ENCODE results near the gene EIF3C.
"Not testable (repeated sequence)": the region's sequence is repeated elsewhere in the genome, so short reads cannot be mapped to it uniquely, and the experiment has no call there.

The EIF3C gene

GRCh38 chr16:28741295-28741694, 30.0 kb downstream of the EIF3C start:
- H3K4me3 ChIP-seq (replicated peaks in 1 of 2; ENCODE audit: low read depth in 2 of 2, low read length in 2 of 2); DNase-seq (ENCODE audit: low read depth in 2 of 2): not testable (repeated sequence)

GRCh38 chr16:28746618-28747350, 35.5 kb downstream of the EIF3C start:
- DNase-seq (ENCODE audit: low read depth in 2 of 2); H3K4me3 ChIP-seq (replicated peaks in 1 of 2; ENCODE audit: low read depth in 2 of 2, low read length in 2 of 2): not testable (repeated sequence)

GRCh38 chr16:28749997-28750465, 38.8 kb downstream of the EIF3C start:
- H3K4me3 ChIP-seq (replicated peaks in 1 of 2; ENCODE audit: low read depth in 2 of 2, low read length in 2 of 2); DNase-seq (ENCODE audit: low read depth in 2 of 2): not testable (repeated sequence)

- H3K4me3 ChIP-seq (replicated peaks in 1 of 2; ENCODE audit: low read depth in 2 of 2, low read length in 2 of 2); DNase-seq (ENCODE audit: low read depth in 2 of 2): not testable (repeated sequence)
Observed at GRCh38 chr16:28750469-28751067, 39.3 kb downstream of the EIF3C start.

GRCh38 chr16:28751487-28751886, 40.2 kb downstream of the EIF3C start, which contains the start of gene NPIPB9:
Gene NPIPB9 (plus strand): TSS chr16:28751787.
- not testable (repeated sequence) for DNase-seq (ENCODE audit: low read depth in 2 of 2); H3K4me3 ChIP-seq (replicated peaks in 1 of 2; ENCODE audit: low read depth in 2 of 2, low read length in 2 of 2)

GRCh38 chr16:28781697-28782096, 70.4 kb downstream of the EIF3C start:
- DNase-seq (ENCODE audit: low read depth in 2 of 2); H3K4me3 ChIP-seq (replicated peaks in 1 of 2; ENCODE audit: low read depth in 2 of 2, low read length in 2 of 2): not testable (repeated sequence)

- not testable (repeated sequence) for H3K4me3 ChIP-seq (replicated peaks in 1 of 2; ENCODE audit: low read depth in 2 of 2, low read length in 2 of 2)
Observed at GRCh38 chr16:28782357-28782756, 71.1 kb downstream of the EIF3C start.

More at GRCh38 chr16:28782357-28782756, 71.1 kb downstream of the EIF3C start:
- DNase-seq (ENCODE audit: low read depth in 2 of 2), result not testable (repeated sequence)

Measured in cardiac fibroblast (primary cell).